ENCODE results near the gene UAP1L1. TPM values are rescaled to one million over a fixed set of nuclear protein-coding genes. Genes with fewer than 3 reads are reported as not detected.

UAP1L1 gene
- total RNA-seq, 1 experiment from 2014 or later: 15.1 TPM

DNA sequence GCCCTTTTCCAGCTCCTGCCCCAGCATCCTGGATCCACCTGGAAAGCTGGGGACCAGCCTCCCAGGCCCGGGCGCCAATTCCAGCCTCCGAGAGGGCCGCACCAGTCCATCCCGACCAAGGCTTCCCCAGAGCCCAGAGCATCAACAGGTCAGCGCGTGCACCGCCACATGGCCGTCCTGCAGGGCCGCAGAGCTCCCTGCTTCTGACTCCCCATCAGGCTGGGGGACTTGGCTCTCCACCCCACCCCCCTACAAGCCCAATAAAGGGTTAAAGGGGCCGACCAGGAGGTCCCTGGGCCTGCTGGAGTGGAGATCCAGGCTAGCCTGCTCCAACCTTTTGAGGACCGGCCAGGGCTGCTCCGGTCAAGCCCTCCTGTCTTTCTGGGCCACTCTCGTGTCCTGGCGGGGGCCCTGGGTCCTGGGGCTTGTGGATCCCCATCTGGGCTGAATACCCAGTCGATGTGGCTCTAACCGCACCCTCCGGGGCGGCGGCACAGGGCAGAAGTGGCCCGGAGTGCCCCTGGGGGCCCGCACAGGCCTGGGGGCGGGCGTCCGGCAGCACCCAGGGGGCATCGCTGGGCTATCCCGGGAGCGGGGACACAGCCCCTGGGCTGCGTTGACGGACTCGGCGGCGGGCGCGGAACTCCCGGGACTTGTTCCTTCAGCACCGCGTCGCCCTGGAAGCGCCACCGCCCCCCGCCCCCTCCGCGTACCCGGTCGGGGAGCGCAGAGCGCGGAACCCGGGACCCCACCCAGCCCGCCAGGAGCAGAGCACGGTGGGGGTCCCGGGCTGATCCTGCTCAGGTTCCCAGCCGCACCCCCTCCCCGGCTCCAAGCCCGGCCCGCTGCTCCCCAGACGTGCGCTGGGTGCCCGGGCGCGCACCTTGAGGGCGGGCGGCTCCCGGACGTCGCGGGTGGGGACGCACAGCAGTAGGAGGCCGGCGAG lies 24.0 kb upstream of the UAP1L1 start:
- H3K9ac ChIP-seq (ENCODE audit: low read length): no peak overlapping the region
- H3K27me3 ChIP-seq (ENCODE audit: low read length): no peaks in the 10 kb centered on the region
- no peak overlapping the region for H2AFZ ChIP-seq (ENCODE audit: low read length)

DNA sequence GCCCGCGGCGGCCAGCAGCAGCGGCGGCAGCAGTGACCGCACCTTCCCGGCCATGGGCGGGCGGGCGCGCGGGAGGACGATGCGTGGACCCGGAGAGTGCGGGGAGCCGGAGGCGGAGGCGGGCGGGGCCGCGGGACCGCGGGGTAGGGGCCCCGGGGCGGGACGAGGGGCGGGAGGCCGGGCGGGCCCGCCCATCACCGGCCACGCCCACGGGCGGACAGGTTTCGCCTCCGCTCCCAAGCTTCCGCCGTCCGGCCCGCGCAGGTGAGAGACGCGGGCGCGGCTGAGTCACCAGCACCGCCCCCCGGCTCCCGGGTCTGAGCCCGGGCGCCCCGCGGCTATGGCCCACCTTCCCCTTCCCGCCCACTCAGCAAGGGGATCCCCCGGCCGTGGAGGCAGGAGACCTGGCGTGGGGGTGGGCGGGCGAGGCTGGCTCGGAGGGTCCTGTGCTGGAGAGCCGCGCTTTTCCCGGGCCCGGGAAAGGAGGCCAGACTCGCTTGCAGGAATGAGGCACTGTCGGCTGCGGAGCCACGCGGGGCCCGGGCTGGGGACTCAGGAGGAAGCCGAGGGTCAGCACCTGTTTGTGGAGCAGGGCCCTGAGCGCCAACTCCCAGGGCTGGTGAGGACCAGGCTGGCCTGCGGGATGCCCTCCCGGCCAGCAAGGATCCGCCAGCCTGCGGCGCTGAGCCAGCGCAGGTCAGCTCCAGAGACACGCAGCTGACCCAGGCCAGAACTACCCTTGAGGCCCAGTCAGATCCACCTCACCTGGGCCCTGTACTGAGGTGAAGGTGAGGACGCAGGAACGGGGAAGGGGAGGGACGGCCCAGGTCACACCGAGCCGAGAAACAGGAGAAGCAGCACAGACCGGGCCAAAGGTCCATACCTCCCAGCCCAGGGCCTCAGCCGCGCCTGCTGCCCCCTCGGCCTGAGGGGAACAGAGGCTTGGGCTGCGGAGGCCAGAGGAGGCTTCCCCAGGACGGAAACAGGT lies 23.1 kb upstream of the UAP1L1 start, which contains the start of gene ENTPD2:
ENTPD2 (minus strand) TSS at position 118 of the 988 bp plus-strand sequence; CDS start at position 54, 64 bp downstream.
- no peaks in the 10 kb centered on the region for H3K4me1 ChIP-seq (ENCODE audit: low read length)
- no peak for DNase-seq
- H2AFZ ChIP-seq (ENCODE audit: low read length): no peak within 1 kb of the TSS
- H3K9me2 ChIP-seq (replicated peaks; ENCODE audit: insufficient read depth, low read length): no peaks in the 10 kb centered on the region
- no peak within 1 kb of the TSS for H3K4me2 ChIP-seq (ENCODE audit: low read depth, low read length, poor library complexity, severe bottlenecking)
- H4K20me1 ChIP-seq (ENCODE audit: insufficient read depth, low read depth, low read length): 0 out of 2 replicates have a peak, but pooled peaks cover 3% of the 10 kb centered on the region
- no peak within 1 kb of the TSS for H3K4me3 ChIP-seq (ENCODE audit: low read length)
- H3K9ac ChIP-seq (ENCODE audit: low read length): no peak within 1 kb of the TSS
- H3K79me2 ChIP-seq (ENCODE audit: low read length): no peaks in the 10 kb centered on the region
- no peak within 1 kb of the TSS for H3K27ac ChIP-seq (ENCODE audit: low read length)
- no peaks in the 10 kb centered on the region for H3K36me3 ChIP-seq (ENCODE audit: insufficient read depth, low read length)
- H3K9me3 ChIP-seq (ENCODE audit: low read length): no peaks in the 10 kb centered on the region
- no peaks in the 10 kb centered on the region for H3K27me3 ChIP-seq (ENCODE audit: low read length)

More for the DNA sequence above, 24.0 kb upstream of the UAP1L1 start:
- no peak overlapping the region for H3K4me3 ChIP-seq (ENCODE audit: low read length)
- no peaks in the 10 kb centered on the region for H3K79me2 ChIP-seq (ENCODE audit: low read length)
- 0 out of 2 replicates have a peak, but pooled peaks cover 3% of the 10 kb centered on the region for H4K20me1 ChIP-seq (ENCODE audit: insufficient read depth, low read depth, low read length)
- H3K9me2 ChIP-seq (replicated peaks; ENCODE audit: insufficient read depth, low read length): no peaks in the 10 kb centered on the region
- DNase-seq: no peak
- no peak overlapping the region for H3K4me2 ChIP-seq (ENCODE audit: low read depth, low read length, poor library complexity, severe bottlenecking)
- no peaks in the 10 kb centered on the region for H3K4me1 ChIP-seq (ENCODE audit: low read length)
- H3K36me3 ChIP-seq (ENCODE audit: insufficient read depth, low read length): no peaks in the 10 kb centered on the region
- no peak overlapping the region for H3K27ac ChIP-seq (ENCODE audit: low read length)
- H3K9me3 ChIP-seq (ENCODE audit: low read length): no peaks in the 10 kb centered on the region

DNA sequence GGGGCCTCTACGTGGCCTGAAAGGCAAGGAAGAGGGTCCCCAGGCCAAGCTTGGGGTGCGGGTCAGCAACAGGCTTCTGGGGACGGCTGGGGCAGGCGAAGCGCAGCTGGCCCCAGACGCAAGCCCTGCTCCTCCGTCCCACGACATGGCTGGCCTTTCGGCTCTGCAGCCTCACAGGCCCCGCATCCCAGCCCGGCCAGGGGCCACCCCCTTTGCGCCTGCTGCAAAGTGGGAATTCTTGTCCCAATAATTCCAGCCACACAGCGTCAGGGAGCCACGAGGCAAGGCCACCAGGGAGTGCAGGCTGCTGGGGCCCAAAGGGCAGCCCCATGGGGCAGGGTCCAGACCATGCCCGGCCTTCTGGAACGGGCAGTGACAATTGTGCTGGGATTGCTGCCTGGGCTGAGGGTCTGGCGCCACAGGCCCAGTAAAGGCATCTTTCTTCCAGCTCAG lies 22.4 kb upstream of the UAP1L1 start:
- no peak for DNase-seq
- Histone ChIP-seq H3K9me3 (ENCODE audit: low read length) (no peaks in the 10 kb centered on the region), H2AFZ (ENCODE audit: low read length) (no peak overlapping the region), H3K4me2 (ENCODE audit: low read depth, low read length, poor library complexity, severe bottlenecking) (no peak overlapping the region), H3K27ac (ENCODE audit: low read length) (no peak overlapping the region), H4K20me1 (ENCODE audit: insufficient read depth, low read depth, low read length) (0 out of 2 replicates have a peak, but pooled peaks cover 3% of the 10 kb centered on the region), H3K27me3 (ENCODE audit: low read length) (no peaks in the 10 kb centered on the region), H3K9me2 (replicated peaks; ENCODE audit: insufficient read depth, low read length) (no peaks in the 10 kb centered on the region), H3K9ac (ENCODE audit: low read length) (no peak overlapping the region), H3K36me3 (ENCODE audit: insufficient read depth, low read length) (no peaks in the 10 kb centered on the region), H3K4me1 (ENCODE audit: low read length) (no peaks in the 10 kb centered on the region), H3K79me2 (ENCODE audit: low read length) (no peaks in the 10 kb centered on the region), H3K4me3 (ENCODE audit: low read length) (no peak overlapping the region)

DNA sequence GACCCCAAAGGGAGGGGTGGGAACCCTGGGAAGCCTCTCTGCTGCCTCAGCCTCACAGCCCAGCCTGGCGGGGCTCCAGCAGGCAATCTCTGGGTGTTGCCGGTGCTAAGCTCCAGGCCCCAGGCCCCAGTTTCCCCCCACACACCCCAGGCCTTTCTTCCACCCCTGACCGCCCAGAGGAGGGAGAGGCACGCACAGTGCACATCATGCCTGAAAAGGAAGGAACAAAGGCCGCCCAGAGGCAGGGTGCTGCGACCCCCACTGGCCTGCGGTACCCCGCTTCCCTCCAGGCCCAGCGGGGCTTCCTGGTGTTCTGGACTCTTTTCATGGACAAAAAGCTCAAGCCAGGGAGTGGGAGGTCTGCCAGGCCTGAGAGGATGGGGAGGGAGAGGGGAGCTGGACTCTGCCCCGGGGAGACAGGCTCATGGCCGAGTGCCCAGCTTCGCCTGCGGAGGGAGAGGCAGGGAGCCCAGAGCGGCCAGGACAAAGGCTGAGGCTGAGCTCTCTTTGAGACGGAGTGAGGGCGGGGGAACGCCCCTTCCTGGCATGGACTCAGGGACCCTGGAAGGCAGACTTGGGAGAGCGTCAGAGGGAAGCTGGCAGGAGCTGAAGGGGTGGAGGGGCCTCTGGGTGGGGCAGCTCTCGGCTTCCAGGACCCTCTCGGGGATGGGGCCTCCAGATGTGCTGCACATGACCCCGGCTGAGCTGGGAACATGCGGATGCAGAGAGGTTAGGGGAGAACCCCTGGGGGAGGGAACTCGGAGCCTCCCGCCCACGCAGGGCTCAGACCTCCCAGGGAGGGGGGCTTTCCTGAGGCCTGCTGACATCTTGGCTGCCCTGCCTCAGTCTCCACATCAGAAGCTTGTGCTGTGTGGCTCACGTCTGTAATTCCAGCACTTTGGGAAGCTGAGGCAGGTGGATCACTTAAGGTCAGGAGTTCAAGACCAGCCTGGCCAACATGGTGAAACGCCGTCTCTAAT lies 21.6 kb upstream of the UAP1L1 start:
- Histone ChIP-seq H3K4me3 (ENCODE audit: low read length) (no peak overlapping the region), H3K4me1 (ENCODE audit: low read length) (no peaks in the 10 kb centered on the region), H2AFZ (ENCODE audit: low read length) (no peak overlapping the region), H3K27me3 (ENCODE audit: low read length) (no peaks in the 10 kb centered on the region), H3K9me2 (replicated peaks; ENCODE audit: insufficient read depth, low read length) (no peaks in the 10 kb centered on the region), H3K9me3 (ENCODE audit: low read length) (no peaks in the 10 kb centered on the region), H3K9ac (ENCODE audit: low read length) (no peak overlapping the region), H3K79me2 (ENCODE audit: low read length) (no peaks in the 10 kb centered on the region), H3K36me3 (ENCODE audit: insufficient read depth, low read length) (no peaks in the 10 kb centered on the region), H4K20me1 (ENCODE audit: insufficient read depth, low read depth, low read length) (0 out of 2 replicates have a peak, but pooled peaks cover 3% of the 10 kb centered on the region), H3K27ac (ENCODE audit: low read length) (no peak overlapping the region), H3K4me2 (ENCODE audit: low read depth, low read length, poor library complexity, severe bottlenecking) (no peak overlapping the region)
- no peak for DNase-seq

DNA sequence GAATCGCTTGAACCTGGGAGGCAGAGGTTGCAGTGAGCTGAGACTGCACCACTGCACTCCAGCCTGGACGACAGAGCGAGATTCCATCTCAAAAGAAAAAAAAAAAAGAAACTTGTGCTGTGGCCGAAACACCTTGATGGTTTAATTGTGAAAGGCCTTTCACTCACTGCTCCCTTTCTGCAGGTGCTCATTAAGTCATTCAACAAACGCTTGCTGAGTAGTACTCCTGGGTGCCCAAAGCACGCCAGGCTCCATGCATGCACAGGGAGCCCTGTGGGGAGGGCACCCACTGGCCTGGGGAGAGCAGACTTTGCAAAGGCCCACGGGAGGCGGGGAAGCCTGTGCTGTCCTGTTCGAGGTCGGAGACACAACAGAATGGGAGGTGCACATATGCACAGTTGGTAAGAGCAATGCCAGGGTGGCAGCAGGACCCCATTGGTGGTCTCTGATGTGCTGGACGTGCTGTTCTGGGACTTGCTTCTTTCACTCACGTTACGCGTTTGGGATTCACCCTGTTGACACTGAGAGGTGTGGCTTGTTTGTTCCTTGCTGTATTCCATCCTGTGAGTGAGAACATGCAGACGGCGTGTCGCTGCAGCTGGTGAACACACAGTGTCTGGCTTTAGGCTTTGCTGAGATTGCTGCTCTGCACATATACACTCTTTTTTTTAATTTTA lies 20.4 kb upstream of the UAP1L1 start:
- H3K36me3 ChIP-seq (ENCODE audit: insufficient read depth, low read length): no peaks in the 10 kb centered on the region
- no peak overlapping the region for H3K27ac ChIP-seq (ENCODE audit: low read length)
- no peak overlapping the region for H3K9ac ChIP-seq (ENCODE audit: low read length)
- H3K27me3 ChIP-seq (ENCODE audit: low read length): no peaks in the 10 kb centered on the region
- no peaks in the 10 kb centered on the region for H3K9me2 ChIP-seq (replicated peaks; ENCODE audit: insufficient read depth, low read length)
- no peaks in the 10 kb centered on the region for H3K9me3 ChIP-seq (ENCODE audit: low read length)
- no peaks in the 10 kb centered on the region for H3K79me2 ChIP-seq (ENCODE audit: low read length)
- no peaks in the 10 kb centered on the region for H3K4me1 ChIP-seq (ENCODE audit: low read length)
- H3K4me2 ChIP-seq (ENCODE audit: low read depth, low read length, poor library complexity, severe bottlenecking): no peak overlapping the region
- DNase-seq: no peak
- H3K4me3 ChIP-seq (ENCODE audit: low read length): no peak overlapping the region
- no peak overlapping the region for H2AFZ ChIP-seq (ENCODE audit: low read length)
- H4K20me1 ChIP-seq (ENCODE audit: insufficient read depth, low read depth, low read length): no peaks in the 10 kb centered on the region

DNA sequence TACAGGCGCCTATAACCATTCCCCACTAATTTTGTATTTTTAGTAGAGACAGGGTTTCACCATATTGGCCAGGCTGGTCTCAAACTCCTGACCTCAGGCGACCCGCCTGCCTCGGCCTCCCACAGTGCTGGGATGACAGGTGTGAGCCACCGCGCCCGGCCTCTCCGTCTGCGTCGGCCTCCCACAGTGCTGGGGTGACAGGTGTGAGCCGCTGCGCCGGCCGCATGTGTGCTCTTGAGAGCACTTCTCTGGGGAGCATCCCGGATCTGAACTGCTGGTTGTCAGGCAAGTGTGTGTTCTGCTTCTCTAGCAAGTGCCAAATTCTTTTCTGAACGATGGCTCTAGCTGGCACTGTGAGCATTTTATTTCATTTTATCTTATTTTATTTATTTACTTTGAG lies 19.8 kb upstream of the UAP1L1 start:
- H3K9me3 ChIP-seq (ENCODE audit: low read length): no peaks in the 10 kb centered on the region
- no peaks in the 10 kb centered on the region for H4K20me1 ChIP-seq (ENCODE audit: insufficient read depth, low read depth, low read length)
- no peaks in the 10 kb centered on the region for H3K79me2 ChIP-seq (ENCODE audit: low read length)
- H3K9ac ChIP-seq (ENCODE audit: low read length): no peak overlapping the region
- H3K4me1 ChIP-seq (ENCODE audit: low read length): no peaks in the 10 kb centered on the region
- H3K9me2 ChIP-seq (replicated peaks; ENCODE audit: insufficient read depth, low read length): no peaks in the 10 kb centered on the region
- H3K36me3 ChIP-seq (ENCODE audit: insufficient read depth, low read length): no peaks in the 10 kb centered on the region
- no peaks in the 10 kb centered on the region for H3K27me3 ChIP-seq (ENCODE audit: low read length)
- H3K4me3 ChIP-seq (ENCODE audit: low read length): no peak overlapping the region
- no peak overlapping the region for H3K27ac ChIP-seq (ENCODE audit: low read length)
- DNase-seq: no peak
- no peak overlapping the region for H3K4me2 ChIP-seq (ENCODE audit: low read depth, low read length, poor library complexity, severe bottlenecking)
- H2AFZ ChIP-seq (ENCODE audit: low read length): no peak overlapping the region
